Glutamatergic neuron (in vitro differentiated cells): ENCODE results near the gene FAH. TPM values are rescaled to one million over a fixed set of nuclear protein-coding genes. Genes with fewer than 3 reads are reported as not detected.

ENCODE experiments used
- DNase-seq: peaks from one replicate; pipeline ENCODE4 v3.0.0; 2022
- H3K27ac Mint-ChIP-seq: one replicate; pipeline ENCODE4 v1.8.0; 2020; ENCODE audit warnings: mild to moderate bottlenecking, mixed read lengths, inconsistent platforms; ENCODE audit not compliant: unreplicated experiment
- H3K27me3 Mint-ChIP-seq: one replicate; pipeline ENCODE4 v1.8.0; 2020; ENCODE audit warnings: mild to moderate bottlenecking, moderate library complexity, mixed read lengths, inconsistent platforms; ENCODE audit not compliant: unreplicated experiment
- H3K36me3 Mint-ChIP-seq: one replicate; pipeline ENCODE4 v1.8.0; 2020; ENCODE audit warnings: mild to moderate bottlenecking, mixed read lengths, inconsistent platforms; ENCODE audit not compliant: unreplicated experiment
- H3K4me1 Mint-ChIP-seq: one replicate; pipeline ENCODE4 v1.8.0; 2020; ENCODE audit warnings: mild to moderate bottlenecking, low read depth, mixed read lengths, inconsistent platforms; ENCODE audit not compliant: unreplicated experiment
- H3K4me3 Mint-ChIP-seq: one replicate; pipeline ENCODE4 v1.8.0; 2020; ENCODE audit warnings: mild to moderate bottlenecking, mixed read lengths, inconsistent platforms; ENCODE audit not compliant: unreplicated experiment
- H3K9me3 Mint-ChIP-seq: one replicate; pipeline ENCODE4 v1.8.0; 2020; ENCODE audit warnings: mild to moderate bottlenecking, moderate library complexity, mixed read lengths, inconsistent platforms; ENCODE audit not compliant: unreplicated experiment
- CTCF ChIP-seq: fragments of 200-600 bp; sonication (generic); IDR thresholded peaks from one replicate; pipeline ENCODE4 v1.5.0; 2021; ENCODE audit not compliant: partially characterized antibody, unreplicated experiment
- total RNA-seq: library from RNA; stranded (reverse); fragmentation: NEBNext Ultra II Directional; extraction: Animal tissue kit (Norgen Biotek cat#: 25700); gene quantifications from one replicate; pipeline ENCODE4 v1.2.1, GENCODE V29; 2021; ENCODE audit not compliant: unreplicated experiment

Gene FAH
- total RNA-seq, 1 donor from 2014 or later, result 3.7 TPM

GRCh38 chr15:80107204-80107603, 45.6 kb upstream of the FAH start:
- no peaks in the 10 kb centered on the region for H3K9me3 Mint-ChIP-seq
- H3K27ac Mint-ChIP-seq, result no peak overlapping the region
- peaks cover 6% of the 10 kb centered on the region for H3K4me1 Mint-ChIP-seq
- H3K4me3 Mint-ChIP-seq, result no peak overlapping the region
- DNase-seq, result no peak
- no peaks in the 10 kb centered on the region for H3K36me3 Mint-ChIP-seq
- peaks cover 1% of the 10 kb centered on the region for H3K27me3 Mint-ChIP-seq
- no peak for TF ChIP-seq CTCF

- H3K36me3 Mint-ChIP-seq, result no peaks in the 10 kb centered on the region
- no peak for TF ChIP-seq CTCF
- H3K9me3 Mint-ChIP-seq, result no peaks in the 10 kb centered on the region
- peaks cover 1% of the 10 kb centered on the region for H3K27me3 Mint-ChIP-seq
- DNase-seq, result no peak
- H3K4me3 Mint-ChIP-seq, result no peak overlapping the region
- H3K4me1 Mint-ChIP-seq, result peaks cover 6% of the 10 kb centered on the region
- H3K27ac Mint-ChIP-seq, result no peak overlapping the region
Observed at GRCh38 chr15:80107774-80108173, 45.0 kb upstream of the FAH start.

- no peak for TF ChIP-seq CTCF
- no peaks in the 10 kb centered on the region for H3K9me3 Mint-ChIP-seq
- no peak for DNase-seq
- no peak overlapping the region for H3K27ac Mint-ChIP-seq
- peaks cover 1% of the 10 kb centered on the region for H3K27me3 Mint-ChIP-seq
- peaks cover 14% of the 10 kb centered on the region for H3K4me1 Mint-ChIP-seq
- no peaks in the 10 kb centered on the region for H3K36me3 Mint-ChIP-seq
- H3K4me3 Mint-ChIP-seq, result no peak overlapping the region
Observed at GRCh38 chr15:80109388-80109787, 43.4 kb upstream of the FAH start.

- peaks cover 21% of the 10 kb centered on the region for H3K4me1 Mint-ChIP-seq
- no peak overlapping the region for H3K4me3 Mint-ChIP-seq
- no peak for DNase-seq
- no peaks in the 10 kb centered on the region for H3K9me3 Mint-ChIP-seq
- peaks cover 1% of the 10 kb centered on the region for H3K27me3 Mint-ChIP-seq
- no peaks in the 10 kb centered on the region for H3K36me3 Mint-ChIP-seq
- no peak for TF ChIP-seq CTCF
- H3K27ac Mint-ChIP-seq, result no peak overlapping the region
Observed at GRCh38 chr15:80110920-80111319, 41.9 kb upstream of the FAH start.

GRCh38 chr15:80114114-80114513, 38.7 kb upstream of the FAH start:
- no peak overlapping the region for H3K4me3 Mint-ChIP-seq
- H3K27me3 Mint-ChIP-seq, result no peaks in the 10 kb centered on the region
- H3K4me1 Mint-ChIP-seq, result peaks cover 27% of the 10 kb centered on the region
- no peak overlapping the region for H3K27ac Mint-ChIP-seq
- TF ChIP-seq CTCF, result no peak
- no peaks in the 10 kb centered on the region for H3K36me3 Mint-ChIP-seq
- no peaks in the 10 kb centered on the region for H3K9me3 Mint-ChIP-seq
- DNase-seq, result no peak
